Brain microvascular endothelial cell (primary cell): ENCODE results near the gene TTPAL.

Source experiments
- DNase-seq: peaks from one replicate; pipeline ENCODE4 v3.0.0-alpha.2; 2020
- H3K27ac ChIP-seq: fragments of 250-450 bp; sonication (Bioruptor Pico); 2 replicates; pipeline ENCODE4 v1.5.1; 2020; ENCODE audit warnings: mild to moderate bottlenecking, moderate library complexity
- H3K27me3 ChIP-seq: fragments of 250-450 bp; sonication (Bioruptor Pico); replicated peaks from 2 replicates; pipeline ENCODE4 v1.5.1; 2020; ENCODE audit warnings: mild to moderate bottlenecking
- H3K36me3 ChIP-seq: fragments of 250-450 bp; sonication (Bioruptor Pico); replicated peaks from 2 replicates; pipeline ENCODE4 v1.5.1; 2020; ENCODE audit warnings: mild to moderate bottlenecking
- H3K4me3 ChIP-seq: 2 replicates; pipeline ENCODE4 v1.5.1; 2011; ENCODE audit warnings: low read depth, mild to moderate bottlenecking, control low read depth, low read length, moderate library complexity
- in situ Hi-C: cut with HindIII; loops from 2 replicates; pipeline ENCODE4 v1.10.0; 2017; ENCODE audit warnings: low sequenced_read_pairs, low pct_ligation_motif_present
- TF ChIP-seq, protein P1 (sequence below): IDR thresholded peaks from 2 replicates; pipeline ENCODE4 v1.5.1; 2011; ENCODE audit warnings: low read depth, mild to moderate bottlenecking, moderate library complexity, low read length, control low read depth, inconsistent platforms; ENCODE audit errors: missing control alignments

The TTPAL gene

DNA sequence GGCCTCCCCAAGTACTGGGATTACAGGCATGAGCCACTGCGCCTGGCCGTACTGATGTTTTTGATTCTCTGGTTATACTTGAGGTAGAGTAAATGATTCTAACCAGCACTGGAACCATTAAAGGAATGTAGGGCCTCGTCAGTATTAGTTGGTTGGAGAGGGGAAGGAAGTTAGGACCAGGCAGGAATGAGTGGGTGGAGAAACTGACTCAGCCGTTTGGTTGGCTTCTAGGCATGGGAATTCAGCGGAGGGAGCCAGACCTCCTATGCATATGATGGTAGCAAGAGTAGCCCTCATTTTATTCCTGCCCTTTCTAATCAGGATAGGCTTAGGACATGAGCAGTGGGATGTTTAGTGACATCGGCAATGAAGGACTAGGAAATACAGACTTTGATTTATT lies 65.2 kb downstream of the TTPAL start:
- in situ Hi-C loops: no loop called here
- peak; percentile 86 for DNase-seq

DNA sequence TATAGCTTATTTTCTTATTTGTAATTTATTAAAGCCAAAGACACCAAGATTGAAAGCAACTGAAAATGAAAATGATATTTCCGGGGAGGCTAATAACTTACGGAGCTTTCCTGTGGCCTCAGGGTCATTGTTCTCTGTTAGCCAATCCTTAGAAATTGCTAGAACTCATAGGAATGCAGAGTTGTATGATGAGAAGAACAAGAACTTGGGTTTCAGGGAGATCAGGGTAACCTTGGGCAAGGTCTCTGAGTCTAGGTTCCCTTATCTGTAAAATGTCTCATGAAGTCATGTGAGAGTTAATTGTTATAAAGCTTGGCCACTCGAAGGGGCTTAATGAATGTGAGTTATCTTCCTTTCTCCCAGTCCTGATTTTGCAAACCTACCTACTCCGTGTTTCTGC lies 66.3 kb downstream of the TTPAL start:
- TF ChIP-seq, protein P1, sequence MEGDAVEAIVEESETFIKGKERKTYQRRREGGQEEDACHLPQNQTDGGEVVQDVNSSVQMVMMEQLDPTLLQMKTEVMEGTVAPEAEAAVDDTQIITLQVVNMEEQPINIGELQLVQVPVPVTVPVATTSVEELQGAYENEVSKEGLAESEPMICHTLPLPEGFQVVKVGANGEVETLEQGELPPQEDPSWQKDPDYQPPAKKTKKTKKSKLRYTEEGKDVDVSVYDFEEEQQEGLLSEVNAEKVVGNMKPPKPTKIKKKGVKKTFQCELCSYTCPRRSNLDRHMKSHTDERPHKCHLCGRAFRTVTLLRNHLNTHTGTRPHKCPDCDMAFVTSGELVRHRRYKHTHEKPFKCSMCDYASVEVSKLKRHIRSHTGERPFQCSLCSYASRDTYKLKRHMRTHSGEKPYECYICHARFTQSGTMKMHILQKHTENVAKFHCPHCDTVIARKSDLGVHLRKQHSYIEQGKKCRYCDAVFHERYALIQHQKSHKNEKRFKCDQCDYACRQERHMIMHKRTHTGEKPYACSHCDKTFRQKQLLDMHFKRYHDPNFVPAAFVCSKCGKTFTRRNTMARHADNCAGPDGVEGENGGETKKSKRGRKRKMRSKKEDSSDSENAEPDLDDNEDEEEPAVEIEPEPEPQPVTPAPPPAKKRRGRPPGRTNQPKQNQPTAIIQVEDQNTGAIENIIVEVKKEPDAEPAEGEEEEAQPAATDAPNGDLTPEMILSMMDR: no peak
- in situ Hi-C loops: no loop called here
- DNase-seq: no peak
- Histone ChIP-seq H3K36me3 (no peaks in the 10 kb centered on the region), H3K27me3 (no peaks in the 10 kb centered on the region), H3K4me3 (no peak overlapping the region), H3K27ac (no peak overlapping the region)

More for the DNA sequence above, 65.2 kb downstream of the TTPAL start:
- Histone ChIP-seq H3K36me3 (no peaks in the 10 kb centered on the region), H3K4me3 (no peak overlapping the region), H3K27me3 (no peaks in the 10 kb centered on the region), H3K27ac (peak overlapping the region; percentile 63)
- TF ChIP-seq, protein P1: no peak

DNA sequence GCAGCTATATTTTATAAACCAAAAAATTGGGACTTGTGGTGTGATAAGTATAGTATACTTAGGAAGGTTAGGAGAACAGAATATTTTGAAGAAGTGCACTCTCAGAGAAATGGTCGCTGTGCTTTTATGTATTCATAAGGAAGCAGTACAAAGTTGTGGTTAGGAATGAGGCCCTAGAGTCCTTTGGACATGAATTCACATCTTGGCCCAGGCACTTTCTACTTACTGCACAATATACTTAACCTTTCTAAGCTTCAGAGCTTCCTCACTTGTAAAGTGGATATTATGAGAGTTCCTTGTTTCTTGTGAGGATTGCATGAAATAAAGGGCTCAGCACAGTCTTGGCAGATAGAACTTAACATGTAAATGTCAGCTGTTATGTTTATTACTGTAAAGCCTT lies 67.2 kb downstream of the TTPAL start:
- no peak overlapping the region for H3K4me3 ChIP-seq
- H3K36me3 ChIP-seq: no peaks in the 10 kb centered on the region
- TF ChIP-seq, protein P1: no peak
- in situ Hi-C loops: no loop called here
- DNase-seq: no peak
- H3K27ac ChIP-seq: no peak overlapping the region
- no peaks in the 10 kb centered on the region for H3K27me3 ChIP-seq

DNA sequence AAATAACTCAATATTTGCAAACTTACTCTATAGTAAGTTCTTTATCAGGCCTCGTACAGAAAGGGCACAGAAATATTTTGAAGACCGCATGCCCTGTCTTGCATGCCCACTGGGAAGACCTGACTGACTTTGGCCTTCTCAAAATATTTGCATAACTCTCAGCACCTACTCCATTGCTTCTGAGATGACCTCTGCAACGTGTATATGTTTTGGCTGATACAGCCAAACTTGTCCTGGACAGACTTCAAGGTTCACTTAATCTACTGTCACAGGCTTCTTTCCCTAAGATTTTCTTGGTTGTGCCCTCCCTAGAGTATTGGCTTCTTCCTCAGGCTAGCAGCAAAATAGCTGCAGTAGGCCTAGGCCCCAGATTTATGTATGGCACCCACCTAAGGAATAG lies 67.7 kb downstream of the TTPAL start:
- in situ Hi-C loops: no loop called here
- TF ChIP-seq, protein P1: no peak
- H3K36me3 ChIP-seq: no peaks in the 10 kb centered on the region
- no peak overlapping the region for H3K27ac ChIP-seq
- H3K4me3 ChIP-seq: no peak overlapping the region
- no peaks in the 10 kb centered on the region for H3K27me3 ChIP-seq
- no peak for DNase-seq
